Stomach smooth muscle (tissue), 2 donors: Measurements from ENCODE around the gene KANSL3.

Experiments used
- H3K27ac ChIP-seq: one replicate; pipeline ENCODE4 v1.7.0; 2013; ENCODE audit warnings: mild to moderate bottlenecking, low read length, inconsistent platforms
- H3K27me3 ChIP-seq, 2 donors: one replicate each; pipeline ENCODE4 v1.7.0; 2013; ENCODE audit warnings: low read length in 2 of 2; ENCODE audit not compliant: insufficient read depth in 2 of 2, control insufficient read depth in 1 of 2
- H3K36me3 ChIP-seq, 2 donors: one replicate each; pipeline ENCODE4 v1.7.0; 2013; ENCODE audit warnings: low read length in 2 of 2; ENCODE audit not compliant: control insufficient read depth in 2 of 2, insufficient read depth in 2 of 2
- H3K4me1 ChIP-seq: one replicate; pipeline ENCODE4 v1.7.0; 2013; ENCODE audit warnings: low read length; ENCODE audit not compliant: control insufficient read depth, insufficient read depth
- H3K4me3 ChIP-seq, 2 donors: one replicate each; pipeline ENCODE4 v1.7.0; 2013; ENCODE audit warnings: low read length in 2 of 2
- H3K9ac ChIP-seq, 2 donors: one replicate each; pipeline ENCODE4 v1.7.0; 2013; ENCODE audit warnings: low read length in 2 of 2, mild to moderate bottlenecking in 1 of 2
- H3K9me3 ChIP-seq, 2 donors: one replicate each; pipeline ENCODE4 v1.7.0; 2013; ENCODE audit warnings: low read length in 2 of 2; ENCODE audit not compliant: control insufficient read depth in 2 of 2
- donor health status: healthy.
- donor health status: Pancreatic carcinoma.

The KANSL3 gene

GRCh38 chr2:96579422-96579821, 58.7 kb downstream of the KANSL3 start:
- no peak overlapping the region for H3K27ac ChIP-seq
- no peak overlapping the region for H3K4me3 ChIP-seq
- H3K9ac ChIP-seq = no peak overlapping the region
- peaks cover 2 to 7% of the 10 kb centered on the region in 2 donors for H3K36me3 ChIP-seq
- H3K27me3 ChIP-seq = no peaks in the 10 kb centered on the region
- H3K4me1 ChIP-seq = no peaks in the 10 kb centered on the region
- H3K9me3 ChIP-seq = no peaks in the 10 kb centered on the region

GRCh38 chr2:96578731-96579130, 59.4 kb downstream of the KANSL3 start:
- no peak overlapping the region for H3K27ac ChIP-seq
- no peak overlapping the region for H3K9ac ChIP-seq
- H3K27me3 ChIP-seq = no peaks in the 10 kb centered on the region
- H3K4me1 ChIP-seq = no peaks in the 10 kb centered on the region
- peaks cover 2 to 4% of the 10 kb centered on the region in 2 donors for H3K36me3 ChIP-seq
- H3K9me3 ChIP-seq = no peaks in the 10 kb centered on the region
- H3K4me3 ChIP-seq = no peak overlapping the region

DNA sequence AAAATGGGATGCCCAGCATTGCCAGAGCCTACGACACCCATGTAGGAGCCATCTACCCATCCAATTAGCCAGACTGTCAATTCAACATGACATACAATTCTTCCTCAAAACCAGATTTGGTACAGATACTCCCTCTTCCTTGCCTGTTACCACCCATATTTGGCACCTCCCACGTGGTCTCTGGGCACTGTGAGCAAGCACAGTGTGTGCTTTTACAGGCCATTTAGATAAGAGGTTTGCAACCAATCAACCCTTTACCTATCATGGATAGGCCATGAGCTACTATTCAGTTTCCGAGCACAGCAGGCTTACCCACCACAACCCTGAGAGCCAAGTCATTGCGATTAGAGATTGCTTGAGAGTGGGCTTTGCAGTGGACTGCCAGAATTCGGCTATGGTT, 60.6 kb downstream of the KANSL3 start:
- H3K9ac ChIP-seq = no peak overlapping the region

GRCh38 chr2:96575785-96576456, 62.2 kb downstream of the KANSL3 start:
- H3K27me3 ChIP-seq = no peaks in the 10 kb centered on the region
- H3K4me1 ChIP-seq = no peaks in the 10 kb centered on the region
- H3K27ac ChIP-seq = no peak overlapping the region
- no peak overlapping the region for H3K4me3 ChIP-seq
- H3K9me3 ChIP-seq = no peaks in the 10 kb centered on the region
- peaks cover 0 to 2% of the 10 kb centered on the region in 2 donors for H3K36me3 ChIP-seq
- H3K9ac ChIP-seq = no peak overlapping the region

More for the DNA sequence above, 60.6 kb downstream of the KANSL3 start:
- Histone ChIP-seq H3K27ac (no peak overlapping the region), H3K36me3 (peaks cover 0 to 2% of the 10 kb centered on the region in 2 donors), H3K4me1 (no peaks in the 10 kb centered on the region), H3K4me3 (no peak overlapping the region), H3K9me3 (no peaks in the 10 kb centered on the region), H3K27me3 (no peaks in the 10 kb centered on the region)

DNA sequence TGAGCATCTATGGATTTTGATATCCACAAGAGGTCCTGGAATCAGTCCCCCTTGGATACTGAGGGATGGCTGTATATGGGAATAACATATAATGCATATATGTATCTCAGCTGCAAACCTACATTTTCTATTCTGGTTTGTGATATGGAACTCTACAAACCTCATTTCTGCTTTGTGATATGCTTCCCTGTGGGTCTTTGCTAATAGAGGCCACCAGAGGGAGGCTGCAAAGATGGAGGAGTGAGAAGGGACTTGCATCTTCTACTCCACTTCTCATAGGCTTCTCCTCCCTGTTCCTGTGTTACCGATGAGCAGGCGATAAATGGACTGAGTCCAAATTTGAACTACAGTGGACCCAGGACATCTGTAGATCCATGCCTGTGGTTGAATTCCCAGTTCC, 63.7 kb downstream of the KANSL3 start:
- H3K27me3 ChIP-seq = no peaks in the 10 kb centered on the region
- H3K9me3 ChIP-seq = no peaks in the 10 kb centered on the region
- no peak overlapping the region for H3K27ac ChIP-seq
- no peaks in the 10 kb centered on the region for H3K36me3 ChIP-seq
- H3K9ac ChIP-seq = no peak overlapping the region
- no peak overlapping the region for H3K4me3 ChIP-seq
- no peaks in the 10 kb centered on the region for H3K4me1 ChIP-seq

DNA sequence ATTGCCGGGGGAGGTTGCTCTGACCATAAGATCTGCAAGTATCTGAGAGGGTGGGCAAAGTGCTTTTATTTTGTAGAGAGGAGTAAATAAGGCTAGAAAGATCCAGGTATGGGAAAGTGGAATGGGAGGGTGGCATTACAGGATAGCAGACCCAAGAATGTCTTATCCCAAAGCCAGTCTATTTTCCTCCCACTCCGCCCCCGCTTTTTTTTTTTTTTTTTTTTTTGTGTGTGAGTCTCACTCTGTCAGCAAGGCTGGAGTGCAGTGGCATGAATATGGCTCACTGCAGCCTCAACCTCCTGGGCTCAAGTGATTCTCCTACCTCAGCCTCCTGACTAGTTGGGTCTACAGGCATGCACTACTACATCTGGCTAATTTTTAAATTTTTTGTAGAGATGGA, 70.0 kb downstream of the KANSL3 start:
- H3K9ac ChIP-seq = no peak overlapping the region
- H3K27me3 ChIP-seq = no peaks in the 10 kb centered on the region
- H3K4me3 ChIP-seq = no peak overlapping the region
- H3K9me3 ChIP-seq = peaks cover 0 to 2% of the 10 kb centered on the region in 2 donors
- no peak overlapping the region for H3K27ac ChIP-seq
- H3K36me3 ChIP-seq = no peaks in the 10 kb centered on the region
- no peaks in the 10 kb centered on the region for H3K4me1 ChIP-seq

DNA sequence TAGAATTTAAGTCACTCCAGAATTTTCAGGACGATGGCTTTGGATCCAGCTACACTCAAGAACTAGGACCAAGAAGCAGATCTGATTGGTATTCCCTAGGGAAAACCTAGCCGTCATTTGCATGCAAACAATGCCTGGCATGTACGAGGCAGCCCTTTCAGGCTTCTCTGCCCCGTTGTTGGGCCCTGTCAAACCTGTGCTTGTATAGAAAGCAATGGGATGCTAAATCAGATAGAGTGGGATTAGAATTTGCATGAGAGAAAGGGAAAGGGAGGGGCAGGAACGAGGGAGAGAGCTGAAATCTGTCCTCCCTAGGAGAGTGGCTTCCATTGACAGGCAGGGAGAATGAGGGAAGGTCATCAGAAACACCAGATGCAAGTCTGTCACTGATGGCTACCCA, 73.0 kb downstream of the KANSL3 start:
- no peaks in the 10 kb centered on the region for H3K4me1 ChIP-seq
- H3K9ac ChIP-seq = no peak overlapping the region
- no peaks in the 10 kb centered on the region for H3K36me3 ChIP-seq
- H3K27ac ChIP-seq = no peak overlapping the region
- H3K4me3 ChIP-seq = no peak overlapping the region
- H3K9me3 ChIP-seq = peaks cover 0 to 5% of the 10 kb centered on the region in 2 donors
- no peaks in the 10 kb centered on the region for H3K27me3 ChIP-seq

GRCh38 chr2:96564563-96564962, 73.5 kb downstream of the KANSL3 start:
- Histone ChIP-seq H3K36me3 (no peaks in the 10 kb centered on the region), H3K27ac (no peak overlapping the region), H3K9me3 (peaks cover 0 to 5% of the 10 kb centered on the region in 2 donors), H3K27me3 (no peaks in the 10 kb centered on the region), H3K4me1 (no peaks in the 10 kb centered on the region), H3K4me3 (no peak overlapping the region), H3K9ac (no peak overlapping the region)

DNA sequence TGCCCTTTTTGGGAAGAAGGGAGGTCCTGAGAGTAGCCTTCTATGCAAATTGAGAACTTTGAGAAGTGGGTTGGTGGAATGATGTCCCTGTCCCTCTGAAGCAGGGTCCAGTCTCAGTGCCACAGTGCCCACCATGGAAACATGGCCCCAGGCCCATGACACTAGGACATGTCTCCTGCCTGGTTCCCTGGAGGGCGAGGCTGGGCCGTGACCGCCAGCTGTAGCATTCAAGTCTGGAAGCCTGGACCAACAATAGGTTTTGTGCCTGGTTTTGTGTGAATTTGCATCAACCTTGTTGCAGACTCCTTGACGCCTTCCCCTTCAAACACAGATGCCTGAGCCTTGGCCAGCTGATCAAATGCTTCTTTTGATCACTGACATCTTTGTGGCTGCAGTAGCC, 74.1 kb downstream of the KANSL3 start:
- Histone ChIP-seq H3K9me3 (peaks cover 0 to 5% of the 10 kb centered on the region in 2 donors), H3K27ac (no peak overlapping the region), H3K36me3 (no peaks in the 10 kb centered on the region), H3K4me3 (no peak overlapping the region), H3K27me3 (no peaks in the 10 kb centered on the region), H3K9ac (no peak overlapping the region), H3K4me1 (no peaks in the 10 kb centered on the region)

DNA sequence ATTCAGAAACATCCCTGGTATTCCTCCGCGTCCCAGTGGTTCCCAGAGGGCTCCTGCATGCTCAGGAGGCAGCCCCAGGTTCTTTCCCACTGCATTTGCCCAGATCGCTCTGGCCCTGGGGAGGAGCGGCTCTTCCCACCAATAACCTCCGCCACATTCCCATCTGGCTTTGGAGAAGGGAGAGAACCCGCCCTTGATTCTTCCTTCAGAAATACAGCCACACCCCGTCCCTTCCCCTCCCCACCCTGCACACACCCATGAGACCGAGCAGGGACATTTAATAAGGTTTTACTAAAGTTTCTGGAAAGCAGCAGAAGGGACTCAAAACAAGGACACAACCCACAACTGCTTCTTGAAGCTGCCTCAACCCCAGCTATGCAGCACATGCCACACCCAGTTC, 79.6 kb downstream of the KANSL3 start:
- Histone ChIP-seq H3K9me3 (peaks cover 0 to 5% of the 10 kb centered on the region in 2 donors), H3K9ac (no peak overlapping the region), H3K4me3 (no peak overlapping the region)

DNA sequence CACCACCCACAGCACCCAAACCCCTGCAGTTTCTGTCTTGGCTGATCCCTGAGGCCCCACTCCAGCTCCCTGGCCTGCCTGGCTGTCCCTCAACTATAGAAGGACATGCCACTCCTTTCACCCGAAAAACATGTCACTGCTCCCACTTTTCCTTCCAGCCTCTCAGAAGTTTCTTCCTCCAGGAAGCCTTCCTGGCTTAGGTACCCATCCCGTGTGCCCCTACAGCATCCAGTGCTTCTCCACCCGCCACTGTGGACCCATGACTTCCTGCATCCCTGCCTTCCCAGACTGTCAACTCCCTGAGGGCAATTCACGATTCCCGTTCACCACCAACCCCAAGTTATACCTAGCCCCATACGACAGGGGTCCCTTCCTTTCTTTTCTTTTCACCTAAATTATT, 80.1 kb downstream of the KANSL3 start:
- peaks cover 0 to 3% of the 10 kb centered on the region in 2 donors for H3K9me3 ChIP-seq
- no peak overlapping the region for H3K27ac ChIP-seq
- no peak overlapping the region for H3K4me3 ChIP-seq
- H3K36me3 ChIP-seq = no peaks in the 10 kb centered on the region
- no peak overlapping the region for H3K9ac ChIP-seq
- no peaks in the 10 kb centered on the region for H3K27me3 ChIP-seq
- H3K4me1 ChIP-seq = peaks cover 7% of the 10 kb centered on the region

More for the DNA sequence above, 79.6 kb downstream of the KANSL3 start:
- H3K4me1 ChIP-seq = peaks cover 7% of the 10 kb centered on the region
- H3K27ac ChIP-seq = no peak overlapping the region
- H3K27me3 ChIP-seq = no peaks in the 10 kb centered on the region
- H3K36me3 ChIP-seq = no peaks in the 10 kb centered on the region
